COLO668 (cell line): ENCODE data around the gene HDAC9.

Experiments used
- DNase-seq: peaks from one replicate; lab custom pipeline; 2025; ENCODE audit not compliant: unreplicated experiment; lab: John Stamatoyannopoulos, UW

HDAC9 gene

DNA sequence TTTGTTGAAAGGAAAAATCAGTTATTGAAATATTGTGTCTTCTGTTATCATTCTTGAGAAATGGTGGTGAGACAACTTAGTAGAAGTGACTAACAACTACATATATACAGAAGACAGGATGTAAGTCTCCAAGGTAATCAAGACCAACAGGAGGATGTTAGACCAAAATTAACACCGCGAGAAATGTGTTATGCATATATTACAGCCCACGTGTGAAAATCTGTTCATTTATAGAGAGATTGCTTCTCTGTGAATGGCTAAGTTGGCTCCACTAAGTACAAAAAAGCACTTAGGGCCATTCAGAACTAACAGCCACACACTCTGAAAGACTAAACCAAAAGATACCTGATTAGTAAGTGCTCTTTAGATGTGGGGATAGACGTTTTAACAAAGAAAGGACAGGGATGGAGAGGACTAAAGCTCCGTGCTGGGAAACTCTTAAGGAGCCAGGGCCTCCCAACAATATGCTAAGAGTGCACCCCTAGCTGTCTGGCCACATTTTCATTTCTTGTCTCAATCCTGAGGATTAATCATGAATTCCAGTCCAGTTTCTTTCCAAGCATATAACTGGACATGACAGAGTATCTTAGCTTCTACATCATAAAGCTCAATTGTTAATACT, 26.5 kb downstream of the HDAC9 start:
- no peak for DNase-seq

GRCh38 chr7:18524248-18524647, 28.7 kb downstream of the HDAC9 start:
- no peak for DNase-seq

DNA sequence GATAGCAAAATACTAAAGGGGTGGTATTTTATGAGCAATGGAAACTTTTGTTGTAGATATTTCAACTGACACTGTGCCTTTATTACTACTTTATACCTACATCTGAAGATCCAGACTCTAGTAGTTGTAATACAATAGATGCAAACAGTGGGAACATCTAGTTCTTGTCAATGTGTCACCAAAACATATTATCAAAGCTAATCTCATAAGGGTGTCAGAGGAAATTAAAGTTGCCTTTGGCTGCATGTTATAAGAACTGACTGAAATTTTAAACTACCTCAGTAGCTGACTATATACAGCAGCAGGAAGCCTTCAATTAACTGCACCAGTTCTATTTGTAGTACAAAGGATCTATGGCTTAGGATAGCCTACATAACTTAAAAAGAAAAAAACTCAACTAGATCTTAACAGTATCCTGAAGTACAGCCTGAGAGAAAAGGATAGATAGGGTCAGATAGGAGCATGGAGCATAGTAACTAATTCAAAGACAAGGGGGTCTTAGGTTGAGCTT, 30.9 kb downstream of the HDAC9 start:
- DNase-seq: no peak

DNA sequence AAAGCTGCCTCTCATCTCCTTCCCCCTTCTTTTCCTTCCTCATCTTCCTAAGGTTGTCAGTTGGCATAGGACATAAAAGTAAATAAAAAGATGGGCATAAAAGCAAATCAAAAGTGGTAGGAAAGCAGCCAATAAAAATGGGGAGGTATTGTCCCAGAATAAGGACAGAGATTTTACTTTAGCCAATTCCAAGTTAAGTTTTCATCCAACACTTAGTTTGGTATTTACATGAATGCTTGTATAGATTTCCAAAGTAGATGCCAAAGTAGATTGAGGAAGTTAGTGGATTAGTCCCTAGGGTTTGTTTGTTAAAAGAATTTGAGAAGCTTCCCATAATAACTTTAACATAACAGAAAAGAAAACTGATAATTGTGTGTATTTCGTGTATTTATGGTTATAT, 33.7 kb downstream of the HDAC9 start:
- no peak for DNase-seq

DNA sequence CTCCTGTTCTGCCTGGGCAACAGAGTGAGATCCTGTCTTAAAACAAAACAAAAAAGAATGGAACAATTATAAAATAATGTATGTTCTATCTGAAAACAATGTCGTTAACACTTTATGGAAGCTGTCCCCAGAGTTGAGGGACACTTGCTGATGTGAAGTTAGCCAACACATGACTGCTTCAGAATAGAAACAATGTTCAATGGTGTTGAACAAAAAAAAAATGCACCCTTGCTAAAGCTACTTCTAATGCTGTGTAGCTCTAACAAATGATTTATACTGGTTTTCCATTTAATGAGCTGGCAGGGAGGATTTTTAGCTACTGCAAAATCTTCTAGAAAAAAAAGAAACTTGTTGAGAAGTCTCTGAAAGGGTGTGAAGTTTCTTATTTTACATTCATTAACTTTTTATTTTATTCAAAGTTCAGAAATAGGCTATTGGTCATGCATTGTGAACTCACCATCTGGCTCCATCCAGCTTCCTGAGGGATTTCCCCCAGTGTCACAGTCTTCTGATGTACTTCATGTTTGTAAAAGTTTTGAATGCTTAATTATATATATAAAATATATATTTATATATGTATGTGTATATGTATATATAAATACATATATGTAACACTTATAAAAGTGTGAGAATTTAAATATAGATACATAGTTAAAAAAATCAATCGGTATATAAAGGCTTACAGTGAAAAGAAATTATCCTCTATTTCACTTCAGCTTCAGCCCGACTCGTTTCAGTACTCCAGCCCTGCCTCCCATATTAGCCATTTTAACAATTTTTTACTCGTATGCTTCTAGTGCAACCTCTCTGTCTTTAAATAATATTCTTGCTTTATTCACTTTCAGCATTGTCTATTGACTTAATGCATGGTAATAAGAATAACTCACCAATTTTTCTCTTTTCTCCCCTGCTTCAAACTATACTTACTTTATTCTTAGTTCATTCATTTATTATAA, 35.0 kb downstream of the HDAC9 start:
- DNase-seq: no peak

- no peak for DNase-seq
These were observed 36.0 kb downstream of the HDAC9 start for GRCh38 chr7:18531539-18531938.

DNA sequence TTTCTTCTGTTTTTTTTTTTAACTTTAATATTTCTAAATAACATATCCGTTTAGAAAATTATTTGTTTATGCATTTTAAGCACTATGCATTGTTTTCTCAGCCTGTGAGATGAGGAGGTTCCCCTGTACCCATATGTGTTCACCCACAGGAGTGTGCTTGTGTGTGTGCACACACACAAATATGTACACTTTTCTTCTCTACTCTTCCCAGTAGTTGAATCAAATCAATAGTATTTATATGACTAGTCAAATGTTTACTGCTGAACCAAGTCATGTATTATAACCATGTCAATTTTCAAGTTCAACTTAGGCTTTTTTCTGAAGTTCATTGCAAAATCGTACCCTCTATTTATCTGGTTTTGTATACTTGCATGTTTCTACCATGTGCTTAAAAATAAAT, 37.3 kb downstream of the HDAC9 start:
- no peak for DNase-seq

- no peak for DNase-seq
These were observed 38.9 kb downstream of the HDAC9 start for GRCh38 chr7:18534481-18534880.

- no peak for DNase-seq
These were observed 40.4 kb downstream of the HDAC9 start for GRCh38 chr7:18535810-18536415.

DNA sequence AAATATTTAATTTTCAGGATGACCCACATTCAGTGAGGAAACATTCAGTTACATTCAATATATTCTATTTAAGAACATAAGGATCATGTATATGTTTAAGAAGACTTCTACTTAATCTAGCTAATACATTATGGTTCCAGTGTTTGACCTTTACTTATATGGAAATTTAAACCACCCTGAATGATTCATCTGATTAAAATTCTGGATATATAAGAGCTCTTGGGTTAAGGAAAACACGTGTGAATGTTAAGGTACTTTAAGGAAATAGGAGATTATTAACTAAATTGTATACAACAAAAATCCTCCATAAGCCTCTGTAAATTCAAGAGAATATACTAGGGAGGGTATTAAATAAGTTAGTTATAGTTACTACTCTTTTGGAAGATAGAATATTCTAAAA, 40.9 kb downstream of the HDAC9 start:
- no peak for DNase-seq

GRCh38 chr7:18538554-18539250, 43.2 kb downstream of the HDAC9 start:
- DNase-seq: no peak

DNA sequence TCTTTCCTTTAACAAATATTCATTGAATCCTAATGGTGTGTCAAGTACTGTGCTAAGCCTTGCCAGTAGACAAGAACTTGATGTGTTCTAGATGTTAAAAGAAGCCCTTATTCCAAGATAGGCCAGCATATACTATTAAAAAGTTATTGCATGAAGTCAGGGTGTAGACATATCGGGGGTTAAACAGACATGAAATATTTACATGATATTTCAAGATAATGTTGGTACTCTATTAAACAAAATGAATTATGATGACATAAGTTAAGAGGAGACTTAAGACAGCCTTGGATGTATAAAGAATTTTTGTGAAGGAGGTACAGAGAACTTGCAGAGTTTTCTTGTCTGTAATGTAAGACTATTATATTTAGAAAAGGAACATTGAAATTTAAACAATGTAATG, 44.8 kb downstream of the HDAC9 start:
- no peak for DNase-seq

DNA sequence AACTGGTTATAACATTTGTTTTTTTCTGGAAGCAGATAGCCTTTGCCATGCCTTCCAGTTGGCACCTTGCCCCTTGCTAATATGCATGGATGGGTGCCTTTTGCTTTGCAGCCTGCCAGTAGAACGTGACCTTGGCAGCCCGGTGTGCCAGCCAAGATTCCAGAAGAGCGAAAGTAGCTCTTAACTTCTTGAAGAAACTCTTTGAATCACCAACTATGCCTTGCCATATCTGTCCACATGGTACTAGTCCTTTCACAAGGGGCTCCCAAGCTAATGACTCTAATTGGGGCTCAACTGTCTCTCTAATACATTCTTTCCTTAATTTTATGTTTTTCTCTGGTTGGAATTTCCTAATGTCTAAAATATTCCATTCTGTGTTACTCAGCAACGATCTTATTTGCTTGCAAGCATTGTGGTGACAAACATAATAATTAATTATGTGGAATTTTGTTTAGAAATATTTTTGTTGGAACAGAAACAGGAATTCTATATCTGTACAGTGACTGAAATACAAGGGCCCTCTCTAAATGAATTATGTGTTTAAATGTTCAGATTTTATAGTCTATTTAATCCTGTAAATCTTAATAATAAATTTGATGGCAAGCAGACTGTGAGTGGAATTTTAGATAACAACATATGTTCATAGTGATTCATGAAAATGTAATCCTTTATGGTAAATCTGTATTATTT, 45.8 kb downstream of the HDAC9 start:
- DNase-seq: no peak

DNA sequence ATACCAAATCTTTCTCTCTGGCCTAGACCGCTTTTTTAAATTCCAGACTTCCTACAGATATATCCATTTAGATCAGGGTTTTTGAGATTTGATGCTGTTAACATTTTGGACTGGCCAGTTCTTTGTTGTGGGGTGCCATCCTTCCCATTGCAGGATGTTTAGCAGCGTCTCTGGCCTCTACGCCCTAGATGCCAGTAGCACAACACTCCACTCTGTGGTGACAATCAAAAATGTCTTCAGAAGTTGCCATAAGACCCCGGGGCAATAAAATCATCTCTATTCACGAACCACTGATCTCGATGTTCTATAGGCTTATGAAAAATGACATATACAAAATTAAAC, 46.3 kb downstream of the HDAC9 start:
- DNase-seq: no peak

DNA sequence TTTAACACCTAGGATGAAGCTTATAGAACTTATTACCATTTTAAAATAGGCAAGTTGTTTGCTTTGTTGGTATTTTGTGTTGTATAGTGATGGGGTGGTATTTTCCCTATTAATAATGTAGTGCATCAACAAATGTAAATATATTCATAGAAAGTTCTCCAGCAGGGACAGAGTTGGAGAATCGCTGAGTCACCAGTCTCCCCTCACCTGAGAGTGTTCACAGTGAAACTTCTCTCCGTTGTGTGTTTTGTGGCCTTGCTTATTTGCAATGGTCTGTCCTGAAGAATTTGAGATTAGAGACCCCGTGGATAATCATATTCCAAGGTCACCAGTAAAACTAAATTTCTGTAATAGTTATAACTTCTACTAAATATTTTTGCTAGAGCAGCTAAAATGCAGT, 51.0 kb downstream of the HDAC9 start:
- no peak for DNase-seq

DNA sequence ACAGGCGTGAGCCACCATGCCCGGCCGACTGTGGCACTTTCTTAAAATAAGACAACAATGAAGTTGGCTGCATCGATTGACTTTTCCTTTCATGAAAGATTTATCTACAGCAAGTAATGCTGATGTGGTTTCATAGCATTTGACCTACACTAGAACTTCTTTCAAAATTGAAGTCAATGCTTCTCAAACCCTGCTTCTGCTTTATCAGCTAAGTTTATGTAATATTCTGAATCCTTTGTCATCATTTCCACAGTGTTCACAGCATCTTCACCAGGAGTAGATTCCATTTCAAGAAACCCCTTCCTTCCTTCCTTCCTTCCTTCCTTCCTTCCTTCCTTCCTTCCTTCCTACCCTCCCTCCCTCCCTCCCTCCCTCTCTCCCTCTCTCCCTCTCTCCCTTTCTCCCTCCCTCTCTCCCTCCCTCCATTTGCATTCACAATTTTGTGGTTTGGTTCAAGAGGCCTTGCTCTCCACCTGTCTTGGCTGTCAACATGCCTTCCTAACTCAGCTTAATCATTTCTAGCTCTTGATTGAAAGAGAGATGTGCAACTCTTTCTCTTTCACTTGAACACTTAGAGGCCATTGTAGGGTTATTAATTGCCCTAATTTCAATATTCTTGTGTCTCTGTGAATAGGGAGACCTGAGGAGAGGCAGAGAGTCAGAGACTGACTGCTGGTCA, 52.1 kb downstream of the HDAC9 start:
- no peak for DNase-seq

- DNase-seq: no peak
These were observed 53.0 kb downstream of the HDAC9 start for GRCh38 chr7:18548534-18548933.

GRCh38 chr7:18550574-18550973, 55.0 kb downstream of the HDAC9 start:
- DNase-seq: no peak

DNA sequence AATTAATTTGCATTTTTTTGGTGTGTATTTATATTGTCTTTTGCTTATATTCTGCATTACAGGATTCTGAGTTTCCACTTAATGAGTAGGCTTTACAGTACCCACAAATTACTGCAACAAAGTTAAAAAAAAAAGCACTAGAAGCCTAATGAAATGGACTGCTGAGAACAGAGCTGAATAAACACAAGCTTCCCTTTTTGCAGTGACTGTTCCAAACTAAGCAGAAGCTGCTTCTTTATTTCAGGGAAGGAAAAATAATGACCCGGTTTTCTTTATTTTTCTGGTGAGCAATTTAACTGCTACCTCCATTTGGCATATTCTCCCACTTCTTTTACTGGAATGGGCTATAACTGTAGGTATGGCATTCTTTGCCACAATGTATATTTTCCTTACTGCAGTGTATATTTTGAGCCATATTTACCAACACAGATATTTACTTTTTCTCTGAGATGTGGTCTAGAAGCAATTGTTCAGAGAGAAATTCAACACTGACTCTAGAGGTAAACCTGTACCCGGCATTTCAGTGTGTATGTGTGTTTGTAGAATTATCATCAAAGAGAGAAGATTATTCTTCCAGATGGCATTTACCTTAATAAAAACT, 56.9 kb downstream of the HDAC9 start:
- no peak for DNase-seq
